B cell (primary cell): Measurements from ENCODE around the gene TUT4. TPM values are rescaled to one million over a fixed set of nuclear protein-coding genes. Genes with fewer than 3 reads are reported as not detected.

Experiments used
- ATAC-seq: fragments of 200-7000 bp; cut with Tn5 transposase; one replicate; pipeline ENCODE4 v1.10.0; 2021; ENCODE audit warnings: low read depth, mild to moderate bottlenecking, moderate number of reproducible peaks, moderate library complexity
- CTCF ChIA-PET: fragments of 350-600 bp; sonication (Branson Sonifier 250); formaldehyde crosslinking; loops from one replicate; lab custom pipeline; 2021; ENCODE audit warnings: antibody characterized with exemption, inconsistent platforms; lab: Charles Lee
- POLR2A ChIA-PET: fragments of 350-600 bp; sonication (Branson Sonifier 250); formaldehyde crosslinking; loops from one replicate; lab custom pipeline; 2021; ENCODE audit warnings: antibody characterized with exemption; lab: Charles Lee
- DNase-seq: peaks from one replicate; pipeline ENCODE4 v3.0.0; 2013
- H2AFZ ChIP-seq: 2 replicates; pipeline ENCODE4 v1.6.1; 2012; ENCODE audit warnings: mild to moderate bottlenecking, low read depth, low read length; ENCODE audit not compliant: insufficient read depth, poor library complexity, severe bottlenecking
- H3K27ac ChIP-seq, 2 donors: 1 replicate in 1 of 2; 2 replicates in 1 of 2; pipeline ENCODE4 v1.5.1; 2012 to 2013; ENCODE audit warnings: low read length in 2 of 2, mild to moderate bottlenecking in 2 of 2, moderate library complexity in 1 of 2
- H3K27me3 ChIP-seq, 4 experiments: fragments of 200-600 bp in 1 of 4; sonication (generic) in 1 of 4; replicated peaks in 1 of 4; 1 replicate in 2 of 4; 2 replicates in 2 of 4; pipeline versions ENCODE4 v1.6.1 to v1.7.0; 2013 to 2016; ENCODE audit warnings: low read length in 3 of 4, mild to moderate bottlenecking in 2 of 4, mixed read lengths in 1 of 4, moderate library complexity in 1 of 4; ENCODE audit not compliant: insufficient read depth in 4 of 4, control insufficient read depth in 3 of 4; ENCODE audit errors: control extremely low read depth in 1 of 4
- H3K36me3 ChIP-seq, 2 experiments: replicated peaks in 1 of 2; 1 replicate in 1 of 2; 2 replicates in 1 of 2; pipeline versions ENCODE4 v1.6.1 to v1.7.1; 2013; ENCODE audit warnings: low read length in 1 of 2; ENCODE audit not compliant: insufficient read depth in 2 of 2, control insufficient read depth in 1 of 2; ENCODE audit errors: control extremely low read depth in 1 of 2, extremely low read depth in 1 of 2
- H3K4me1 ChIP-seq, 2 donors: fragments of 200-600 bp in 1 of 2; sonication (generic) in 1 of 2; 1 replicate in 1 of 2; 2 replicates in 1 of 2; pipeline versions ENCODE4 v1.5.1 to v1.6.1; 2013 to 2017; ENCODE audit warnings: low read length in 2 of 2; ENCODE audit not compliant: control insufficient read depth in 2 of 2, insufficient read depth in 2 of 2
- H3K4me2 ChIP-seq: replicated peaks from 2 replicates; pipeline ENCODE3; 2012; ENCODE audit warnings: mild to moderate bottlenecking, low read depth, low read length; ENCODE audit not compliant: poor library complexity, severe bottlenecking
- H3K4me3 ChIP-seq, 5 experiments: fragments of 200-600 bp in 1 of 5; sonication (generic) in 1 of 5; 1 replicate in 3 of 5; 2 replicates in 2 of 5; pipeline versions ENCODE4 v1.5.1 to v1.7.0; 2011 to 2016; ENCODE audit warnings: low read length in 4 of 5, mild to moderate bottlenecking in 4 of 5, low read depth in 2 of 5, control low read depth in 1 of 5, moderate library complexity in 1 of 5; ENCODE audit not compliant: insufficient read depth in 1 of 5; ENCODE audit errors: control extremely low read depth in 1 of 5, extremely low read depth in 1 of 5
- H3K79me2 ChIP-seq: fragments of 200-600 bp; sonication (generic); one replicate; pipeline ENCODE4 v1.6.0; 2016; ENCODE audit warnings: low read length; ENCODE audit not compliant: control insufficient read depth, insufficient read depth
- H3K9ac ChIP-seq: fragments of 200-600 bp; sonication (generic); 2 replicates; pipeline ENCODE4 v1.6.1; 2017; ENCODE audit warnings: mild to moderate bottlenecking, low read length, moderate library complexity
- H3K9me3 ChIP-seq, 3 donors: one replicate each; pipeline versions ENCODE4 v1.6.1 to v1.7.1; 2013; ENCODE audit warnings: low read length in 2 of 3; ENCODE audit not compliant: control insufficient read depth in 2 of 3, insufficient read depth in 1 of 3; ENCODE audit errors: control extremely low read depth in 1 of 3
- H4K20me1 ChIP-seq: 2 replicates; pipeline ENCODE4 v1.6.0; 2012; ENCODE audit warnings: mild to moderate bottlenecking, low read length; ENCODE audit not compliant: insufficient read depth, control insufficient read depth, poor library complexity, severe bottlenecking
- H3K27ac Mint-ChIP-seq: one replicate; pipeline ENCODE4 v1.8.0; 2021; ENCODE audit warnings: mixed read lengths
- H3K27me3 Mint-ChIP-seq: one replicate; pipeline ENCODE4 v1.8.0; 2021; ENCODE audit warnings: mixed read lengths
- H3K4me1 Mint-ChIP-seq: one replicate; pipeline ENCODE4 v1.8.0; 2021; ENCODE audit warnings: mixed read lengths
- H3K4me3 Mint-ChIP-seq: one replicate; pipeline ENCODE4 v1.8.0; 2021; ENCODE audit warnings: mixed read lengths
- H3K9me3 Mint-ChIP-seq: one replicate; pipeline ENCODE4 v1.8.0; 2022; ENCODE audit warnings: mixed read lengths; ENCODE audit not compliant: insufficient read depth
- CTCF ChIP-seq: fragments of 200-600 bp; IDR thresholded peaks from one replicate; pipeline ENCODE4 v1.8.0; 2022; ENCODE audit warnings: antibody characterized with exemption, mild to moderate bottlenecking
- EZH2 ChIP-seq: IDR thresholded peaks from 2 replicates; pipeline ENCODE4 v1.6.1; 2012; ENCODE audit warnings: borderline replicate concordance, low read depth, mild to moderate bottlenecking, moderate library complexity, low read length; ENCODE audit not compliant: insufficient read depth, poor library complexity, severe bottlenecking
- WGBS: methylation state at CpG from one replicate; pipeline ENCODE4 v1.1.5; 2013; ENCODE audit warnings: missing lambda C conversion rate; ENCODE audit not compliant: insufficient coverage; 5-methylcytosine and 5-hydroxymethylcytosine counted together
- intact Hi-C: fragments of 100-400 bp; cut with micrococcal nuclease; formaldehyde crosslinking; loops from one replicate; pipeline ENCODE4 v1.10.0; 2022
- polyA plus RNA-seq: library from polyadenylated mRNA; depleted of rRNA; stranded (reverse); fragments of >200 nt; gene quantifications from 2 replicates; pipeline ENCODE4 v1.2.3, GENCODE V29; 2012
- total RNA-seq, 2 donors: library from RNA; stranded (reverse); fragments of 120-200 nt in 1 of 2; gene quantifications; 1 replicate in 1 of 2; 2 replicates in 1 of 2; pipeline versions ENCODE4 v1.2.3 to v1.2.4, GENCODE V29; 2013 to 2022

Gene TUT4
- total and polyA plus RNA-seq, 2 donors (not counting 1 experiment from before 2014, with no cell fraction given) = 76.6 to 248 TPM

DNA sequence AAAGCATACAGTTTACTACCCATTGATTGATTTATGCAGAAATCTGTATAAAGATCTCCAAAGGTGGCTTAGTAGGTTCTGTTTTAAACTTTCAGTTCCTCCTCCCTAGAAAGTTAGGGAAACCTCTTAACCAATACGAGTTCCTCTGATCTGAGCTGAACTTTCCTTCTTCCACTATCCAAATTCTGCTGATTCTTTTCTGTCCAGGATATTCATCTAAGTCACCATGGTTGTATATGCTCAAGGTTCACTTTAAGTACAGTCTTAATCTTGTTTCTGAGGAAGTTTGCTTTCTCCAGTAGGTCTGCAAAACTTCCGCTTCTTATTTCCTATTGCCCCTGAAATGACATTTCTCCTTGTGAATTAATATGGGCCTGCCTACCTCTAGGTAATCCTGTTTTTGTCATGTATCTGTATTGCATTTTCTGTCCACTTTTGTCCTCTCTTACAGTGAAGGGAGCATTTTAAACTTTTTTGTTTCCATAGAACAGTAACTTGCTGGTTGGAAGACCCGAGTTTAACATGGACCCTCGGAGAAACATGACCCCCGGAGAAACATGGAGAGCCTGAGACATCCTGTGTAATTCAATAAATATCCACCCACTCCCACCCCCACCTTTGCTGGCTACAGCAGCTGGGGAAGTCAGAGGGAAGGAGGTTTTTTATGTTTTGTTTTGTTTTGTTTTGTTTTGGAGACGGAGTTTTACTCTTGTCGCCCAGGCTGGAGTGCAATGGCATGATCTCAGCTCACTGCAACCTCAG lies 16.7 kb upstream of the TUT4 start:
- Histone ChIP-seq H3K4me2 (peak overlapping the region; percentile 59), H3K27ac (peak overlapping the region in 1 of 2 donors; percentile 38), H3K4me1 (peaks cover 19 to 22% of the 10 kb centered on the region in 2 donors), H3K9me3 (no peaks in the 10 kb centered on the region), H3K36me3 (no peaks in the 10 kb centered on the region), H3K4me3 (peak overlapping the region in 1 of 5 experiments; percentile 30), H4K20me1 (no peaks in the 10 kb centered on the region), H3K27me3 (no peaks in the 10 kb centered on the region), H2AFZ (peak overlapping the region; percentile 39), H3K9ac (peak overlapping the region; percentile 48), H3K79me2 (no peaks in the 10 kb centered on the region)
- Mint-ChIP-seq H3K27me3 (no peaks in the 10 kb centered on the region), H3K4me1 (peaks cover 23% of the 10 kb centered on the region), H3K4me3 (peak overlapping the region; percentile 15), H3K9me3 (no peaks in the 10 kb centered on the region), H3K27ac (peak overlapping the region; percentile 16)
- WGBS = 92% methylated on average over 2 of the region's 7 CpGs
- intact Hi-C loops = loop anchor here (2.0 kb wide), 1 partner anchor 17 kb away; the partner anchor contains the start of gene TUT4
- no peak for TF ChIP-seq EZH2
- no peak for TF ChIP-seq CTCF
- DNase-seq (peak; percentile 46), ATAC-seq (peak; percentile 43)
- CTCF ChIA-PET = interaction anchor here (1.0 kb wide), 1 partner anchor 40 kb away, joined by 4 read pairs; no protein-coding TSS in a partner anchor
- POLR2A ChIA-PET = no interaction called here

GRCh38 chr1:52567943-52568342 lies 15.1 kb upstream of the TUT4 start:
- Histone ChIP-seq H3K27ac (no peak overlapping the region), H3K4me3 (no peak overlapping the region), H3K36me3 (no peaks in the 10 kb centered on the region), H3K9ac (no peak overlapping the region), H3K4me2 (no peak overlapping the region), H3K27me3 (no peaks in the 10 kb centered on the region), H4K20me1 (no peaks in the 10 kb centered on the region), H3K79me2 (no peaks in the 10 kb centered on the region), H2AFZ (no peak overlapping the region), H3K4me1 (peaks cover 19 to 22% of the 10 kb centered on the region in 2 donors), H3K9me3 (no peaks in the 10 kb centered on the region)
- TF ChIP-seq EZH2 (no peak), CTCF (no peak)
- DNase-seq = no peak
- peak overlapping the region; percentile 1 for H3K27ac Mint-ChIP-seq
- intact Hi-C loops = loop anchor here (2.0 kb wide), 1 partner anchor 15 kb away; the partner anchor contains the start of gene TUT4
- no peaks in the 10 kb centered on the region for H3K27me3 Mint-ChIP-seq
- ATAC-seq = no peak
- ChIA-PET POLR2A (no interaction called here), CTCF (interaction anchor here (1.2 kb wide), 1 partner anchor 23 kb away, joined by 3 read pairs; no protein-coding TSS in a partner anchor)
- WGBS = 96% methylated on average over 5 of the region's 5 CpGs
- H3K4me1 Mint-ChIP-seq = peaks cover 23% of the 10 kb centered on the region
- H3K4me3 Mint-ChIP-seq = no peak overlapping the region
- no peaks in the 10 kb centered on the region for H3K9me3 Mint-ChIP-seq
